ENCODE measurements around the gene DDX17.

DNA sequence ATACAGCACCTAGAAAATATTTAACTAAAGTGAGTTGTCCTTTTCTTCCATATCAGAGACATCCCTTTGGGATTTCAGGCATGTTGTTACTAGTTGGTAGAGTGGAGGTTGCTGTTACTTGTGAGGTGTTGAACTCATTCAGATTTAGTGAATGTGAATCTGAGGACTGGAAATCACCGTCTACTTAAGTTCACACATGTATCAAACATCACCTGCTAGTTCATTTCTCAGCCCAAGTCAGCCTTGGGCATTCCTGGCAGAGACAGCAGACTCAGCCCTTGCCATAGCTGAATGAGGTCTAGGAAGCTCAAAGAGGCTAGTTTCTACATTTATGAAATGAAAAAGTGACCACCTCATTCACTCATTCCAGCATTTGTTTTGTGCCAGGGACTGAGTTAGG lies 28.5 kb downstream of the DDX17 start:
- TF ChIP-seq, protein P1, sequence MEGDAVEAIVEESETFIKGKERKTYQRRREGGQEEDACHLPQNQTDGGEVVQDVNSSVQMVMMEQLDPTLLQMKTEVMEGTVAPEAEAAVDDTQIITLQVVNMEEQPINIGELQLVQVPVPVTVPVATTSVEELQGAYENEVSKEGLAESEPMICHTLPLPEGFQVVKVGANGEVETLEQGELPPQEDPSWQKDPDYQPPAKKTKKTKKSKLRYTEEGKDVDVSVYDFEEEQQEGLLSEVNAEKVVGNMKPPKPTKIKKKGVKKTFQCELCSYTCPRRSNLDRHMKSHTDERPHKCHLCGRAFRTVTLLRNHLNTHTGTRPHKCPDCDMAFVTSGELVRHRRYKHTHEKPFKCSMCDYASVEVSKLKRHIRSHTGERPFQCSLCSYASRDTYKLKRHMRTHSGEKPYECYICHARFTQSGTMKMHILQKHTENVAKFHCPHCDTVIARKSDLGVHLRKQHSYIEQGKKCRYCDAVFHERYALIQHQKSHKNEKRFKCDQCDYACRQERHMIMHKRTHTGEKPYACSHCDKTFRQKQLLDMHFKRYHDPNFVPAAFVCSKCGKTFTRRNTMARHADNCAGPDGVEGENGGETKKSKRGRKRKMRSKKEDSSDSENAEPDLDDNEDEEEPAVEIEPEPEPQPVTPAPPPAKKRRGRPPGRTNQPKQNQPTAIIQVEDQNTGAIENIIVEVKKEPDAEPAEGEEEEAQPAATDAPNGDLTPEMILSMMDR (IDR thresholded peaks at IDR 0.05), result no peak
- no peak for TF ChIP-seq POLR2A (IDR thresholded peaks at IDR 0.05)

Measured in lower leg skin (tissue), 3 donors.